Measurements from ENCODE around the gene CASTOR1. TPM values are rescaled to one million over a fixed set of nuclear protein-coding genes. Genes with fewer than 3 reads are reported as not detected.

Gene CASTOR1
- polyA plus RNA-seq, 4 donors: 2.0 to 8.3 (median 4.6) TPM

Other genes starting within 250 kb of the CASTOR1 start
- gene HORMAD2, start 209.0 kb downstream of the CASTOR1 start, polyA plus RNA-seq: not detected
- gene LIF, start 42.7 kb downstream of the CASTOR1 start, polyA plus RNA-seq: 10 to 100 TPM in 1 of 4 donors, 1 to 10 TPM in 3; 3.0 to 27.9 (median 6.0) TPM
- under 1 TPM in 2 of 4 donors, not detected in 2; 0.21 to 0.55 TPM for gene OSM, start 22.7 kb downstream of the CASTOR1 start, polyA plus RNA-seq
- gene TBC1D10A, start 37.4 kb upstream of the CASTOR1 start, polyA plus RNA-seq: 10 to 100 TPM in 3 of 4 donors, 1 to 10 TPM in 1; 8.5 to 16.3 (median 14.4) TPM
- 10 to 100 TPM; 17.6 to 94.1 (median 27.2) TPM for gene SF3A1, start 67.4 kb upstream of the CASTOR1 start, polyA plus RNA-seq
- gene CCDC157, start 67.5 kb upstream of the CASTOR1 start, polyA plus RNA-seq: 1 to 10 TPM; 1.5 to 5.9 (median 2.3) TPM
- 10 to 100 TPM in 2 of 4 donors, 1 to 10 TPM in 2; 3.8 to 12.1 (median 10.3) TPM for gene RNF215, start 97.9 kb upstream of the CASTOR1 start, polyA plus RNA-seq
- gene SEC14L2, start 107.5 kb upstream of the CASTOR1 start, polyA plus RNA-seq: 10 to 100 TPM; 19.7 to 57.0 (median 36.8) TPM
- gene MTFP1, start 136.3 kb upstream of the CASTOR1 start, polyA plus RNA-seq: 10 to 100 TPM in 3 of 4 donors, 1 to 10 TPM in 1; 10.0 to 36.7 (median 21.1) TPM
- not detected for gene SEC14L3, start 182.5 kb upstream of the CASTOR1 start, polyA plus RNA-seq
- gene SEC14L4, start 216.2 kb upstream of the CASTOR1 start, polyA plus RNA-seq: under 1 TPM in 2 of 4 donors, not detected in 2; 0.04 to 0.06 TPM